Activated CD8-positive, alpha-beta memory T cell treated with anti-CD3 and anti-CD28 coated beads for 1 hour (primary cell): ENCODE measurements around the gene PLAGL2.

Source experiments
- DNase-seq, 2 donors: peaks; one replicate each; pipeline ENCODE4 v3.0.0-alpha.2; 2020; ENCODE audit warnings: low read depth in 1 of 2; ENCODE audit errors: extremely low read depth in 1 of 2

Gene PLAGL2

GRCh38 chr20:32153156-32153665, 54.3 kb downstream of the PLAGL2 start:
- DNase-seq: no peak

- no peak for DNase-seq
Observed at GRCh38 chr20:32152421-32153155, 55.0 kb downstream of the PLAGL2 start.

DNA sequence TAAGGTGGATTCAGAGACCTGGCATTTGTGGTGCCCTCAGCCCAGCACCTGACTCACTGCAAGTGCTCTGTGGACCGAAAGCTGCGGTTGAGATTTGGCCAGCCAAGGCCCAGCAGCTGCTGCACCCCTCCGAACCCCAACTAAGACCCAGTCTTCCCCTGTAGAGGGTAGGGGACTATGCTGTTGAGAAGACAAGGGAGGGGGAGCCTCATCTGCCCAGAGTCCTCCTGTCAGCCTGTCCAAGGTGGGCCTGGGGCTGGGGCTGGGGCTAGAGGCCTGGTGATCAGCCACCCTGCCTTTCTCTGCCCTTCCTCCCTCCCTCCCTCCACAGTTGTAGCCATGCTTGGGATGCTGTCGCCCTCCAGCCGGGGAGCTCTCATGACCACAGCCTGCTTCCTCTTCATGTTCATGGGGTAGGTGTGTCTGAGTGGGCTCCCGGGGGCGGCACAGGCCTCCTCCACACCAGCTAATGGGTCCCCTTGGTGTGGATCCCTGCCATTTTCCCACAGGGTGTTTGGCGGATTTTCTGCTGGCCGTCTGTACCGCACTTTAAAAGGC, 57.2 kb downstream of the PLAGL2 start:
- no peak for DNase-seq

- no peak for DNase-seq
Observed at GRCh38 chr20:32149566-32150170, 57.9 kb downstream of the PLAGL2 start.

- no peak for DNase-seq
Observed at GRCh38 chr20:32144898-32145662, 62.5 kb downstream of the PLAGL2 start.

GRCh38 chr20:32142991-32143390, 64.6 kb downstream of the PLAGL2 start:
- DNase-seq: no peak
